GM21447 (cell line): ENCODE measurements around the gene CHN2.

Experiments
- ATAC-seq: cut with Tn5 transposase; IDR thresholded peaks from one replicate; pipeline ENCODE4 v1.9.1; 2021; ENCODE audit not compliant: unreplicated experiment

Gene CHN2

DNA sequence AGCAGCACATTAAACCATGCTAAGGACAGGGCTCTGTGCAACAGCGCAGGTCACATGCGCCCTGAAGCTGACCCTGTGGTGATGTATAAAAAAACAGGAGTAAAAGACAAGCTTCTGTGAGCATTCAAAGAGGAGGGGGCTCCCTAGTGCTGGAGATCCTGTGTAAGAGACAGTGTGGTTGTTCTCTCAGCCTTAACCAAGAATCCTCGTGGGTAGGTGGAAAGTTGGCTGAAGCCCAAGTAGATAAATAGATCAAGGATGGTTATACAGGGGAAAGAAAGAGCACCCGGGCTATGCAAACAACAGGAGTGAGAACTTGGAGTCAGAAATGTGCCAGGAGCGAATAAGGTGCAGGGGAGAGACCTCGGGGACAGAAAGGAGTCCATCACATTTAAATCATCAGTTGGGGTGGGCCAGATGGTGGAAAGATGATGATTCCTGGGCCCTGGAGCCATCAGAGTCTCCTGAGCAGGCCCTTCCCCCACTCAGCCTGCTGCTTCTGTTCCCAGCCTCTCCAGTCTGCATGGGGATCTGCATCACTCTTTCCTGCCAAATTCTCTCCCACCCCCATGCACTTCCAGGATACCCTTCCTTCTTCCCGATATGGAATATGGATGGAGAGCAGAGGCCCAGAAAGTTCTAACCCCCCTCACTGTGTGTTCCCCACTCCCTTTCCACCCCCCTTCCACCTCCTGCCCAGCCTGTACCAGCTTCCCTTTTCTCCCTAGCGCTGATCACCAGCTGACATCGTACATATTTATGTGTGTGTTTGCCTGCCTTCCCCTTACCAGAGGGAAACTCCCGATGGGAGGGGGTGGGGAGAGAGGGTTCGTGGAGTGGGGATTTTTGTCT, 291.0 kb downstream of the CHN2 start:
- ATAC-seq, result no peak

DNA sequence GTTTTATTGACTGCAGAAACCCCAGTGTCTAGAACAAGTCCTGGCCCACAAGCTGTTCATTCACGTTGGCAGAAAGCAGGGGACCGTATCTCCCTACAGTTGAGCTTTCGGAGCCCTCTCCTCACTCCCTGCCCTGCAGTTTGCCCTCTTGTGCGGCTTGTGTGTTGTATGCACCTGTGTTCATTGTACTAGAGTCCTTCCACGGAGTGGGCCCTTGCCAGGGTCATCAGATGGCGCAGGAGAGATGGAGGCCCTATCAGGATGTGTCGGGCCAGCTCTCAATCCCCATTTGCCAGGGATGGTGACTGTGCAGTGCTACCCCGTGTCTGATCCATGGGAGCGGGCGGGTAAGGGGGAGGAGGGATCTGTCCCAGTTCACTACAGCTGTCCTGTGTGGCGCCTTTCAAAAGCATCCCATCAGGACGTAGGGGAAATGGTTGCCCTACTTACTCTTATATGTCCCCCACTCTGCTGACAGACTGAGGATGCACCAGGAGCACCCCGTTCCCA, 291.7 kb downstream of the CHN2 start:
- no peak for ATAC-seq

DNA sequence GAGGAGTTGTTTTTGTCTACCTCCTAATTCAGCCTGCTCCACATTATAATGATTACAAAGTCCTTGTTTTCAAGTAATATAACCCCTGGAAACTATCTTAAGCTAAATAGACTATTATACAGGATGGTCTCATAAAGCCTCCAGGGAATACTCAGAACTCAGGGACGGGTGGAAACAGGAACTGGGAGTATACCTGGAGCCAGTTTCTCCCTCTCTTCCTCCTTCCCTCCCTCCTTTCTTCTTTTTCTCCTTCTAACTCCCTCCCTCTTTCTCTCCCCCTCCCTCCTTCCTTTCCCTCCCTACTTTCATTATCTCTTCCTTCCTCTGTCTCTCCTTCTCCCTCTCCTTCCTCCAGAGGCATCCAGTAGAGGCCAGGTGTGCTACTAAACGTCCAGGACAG, 292.8 kb downstream of the CHN2 start:
- ATAC-seq, result no peak

DNA sequence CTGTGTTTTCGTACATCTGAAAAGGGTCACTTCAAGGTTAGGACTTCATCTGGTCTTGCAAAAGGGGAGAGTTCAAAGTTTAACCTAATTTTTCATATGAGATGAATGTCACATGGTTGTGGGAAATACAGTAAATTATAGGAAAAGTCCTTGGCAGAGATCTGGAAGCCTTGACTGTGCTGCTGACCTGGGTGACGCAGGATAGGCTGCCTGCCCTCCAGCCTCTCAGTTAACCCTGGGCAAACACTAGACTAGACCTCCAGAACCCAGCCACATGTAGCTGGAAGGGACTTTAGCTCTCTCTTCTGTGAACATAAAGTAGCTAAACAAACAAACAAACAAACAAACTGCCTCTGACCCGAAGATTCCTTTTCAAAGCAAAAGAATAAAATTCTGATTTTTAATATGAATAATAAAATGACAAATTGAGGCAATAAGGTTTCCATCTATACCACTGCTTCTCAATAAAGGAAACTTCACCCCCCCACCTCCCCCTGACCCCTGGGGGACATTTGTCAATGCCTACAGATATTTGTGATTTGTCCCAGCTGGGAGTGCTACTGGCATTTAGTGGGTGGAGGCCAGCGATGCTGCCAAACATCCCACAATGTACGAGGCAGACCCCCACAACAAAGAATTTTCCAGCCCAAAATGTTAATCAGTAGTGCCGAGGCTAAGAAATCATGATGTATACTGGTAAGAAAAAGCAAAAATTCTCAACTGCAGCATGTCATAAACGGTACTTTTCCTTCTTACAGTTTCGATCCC, 293.8 kb downstream of the CHN2 start:
- no peak for ATAC-seq

DNA sequence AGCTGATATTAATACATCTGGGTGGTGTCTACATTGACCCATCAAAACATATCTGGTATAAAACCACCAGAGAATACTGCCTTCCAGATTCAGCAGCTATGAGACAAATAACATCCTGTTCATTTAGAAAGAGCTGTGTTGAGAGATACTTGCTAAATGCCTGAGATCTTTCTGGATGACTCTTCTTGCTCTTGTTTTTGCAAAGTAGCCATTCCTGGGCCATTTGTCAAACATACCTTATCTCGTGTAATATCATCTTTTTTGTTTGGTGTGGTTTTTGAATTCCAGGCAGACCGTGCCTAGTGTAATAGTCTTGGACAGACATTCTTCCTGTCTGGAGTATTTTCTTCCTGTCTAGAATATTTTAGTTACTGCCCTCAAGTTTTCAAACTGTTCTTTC, 294.4 kb downstream of the CHN2 start:
- ATAC-seq, result no peak

DNA sequence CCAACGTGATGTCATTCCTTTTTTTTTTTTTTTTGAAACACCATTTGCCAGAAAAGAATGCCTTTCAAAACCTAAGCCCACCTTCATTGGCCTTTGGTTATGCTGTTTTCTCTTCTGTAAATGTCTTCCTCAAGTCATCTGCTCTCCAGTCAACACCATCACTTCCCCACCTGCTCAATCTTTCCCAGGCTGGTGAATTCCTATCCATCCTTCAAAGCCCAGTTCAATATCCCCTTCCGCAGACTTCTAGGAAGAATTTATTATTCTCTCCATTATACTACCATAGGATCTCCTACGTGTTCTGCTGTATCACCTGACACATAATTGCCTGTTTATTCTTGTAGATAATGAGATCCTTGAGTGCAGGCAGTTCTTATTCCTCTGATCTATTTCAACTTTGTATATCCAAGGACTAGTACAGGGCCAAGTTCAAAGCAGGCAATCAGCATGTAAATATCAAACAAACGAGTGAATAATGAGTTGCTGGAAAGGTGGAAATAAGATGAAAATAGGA, 295.6 kb downstream of the CHN2 start:
- ATAC-seq, result no peak

DNA sequence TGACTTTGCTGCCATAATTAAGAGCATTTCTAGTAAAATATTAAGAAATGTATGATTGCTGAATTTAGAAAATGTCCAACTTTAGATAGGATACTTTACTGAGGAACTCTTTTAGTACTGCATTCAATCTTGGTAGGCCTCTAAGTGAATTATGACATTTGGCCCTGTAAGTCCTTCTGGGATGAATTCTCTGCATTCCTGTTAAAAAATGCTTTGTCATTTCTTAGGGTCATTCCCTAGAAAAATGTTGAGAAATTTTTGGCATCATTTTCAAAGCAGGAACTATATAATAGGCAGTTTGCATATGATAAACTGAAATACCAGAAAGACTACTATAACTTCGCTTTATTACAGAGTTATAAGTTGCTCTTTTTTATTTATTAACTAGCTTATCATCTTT, 299.8 kb downstream of the CHN2 start:
- no peak for ATAC-seq

GRCh38 chr7:29495653-29496052, 301.1 kb downstream of the CHN2 start:
- ATAC-seq, result no peak

- ATAC-seq, result no peak
Observed at GRCh38 chr7:29496355-29497020, 301.9 kb downstream of the CHN2 start.

DNA sequence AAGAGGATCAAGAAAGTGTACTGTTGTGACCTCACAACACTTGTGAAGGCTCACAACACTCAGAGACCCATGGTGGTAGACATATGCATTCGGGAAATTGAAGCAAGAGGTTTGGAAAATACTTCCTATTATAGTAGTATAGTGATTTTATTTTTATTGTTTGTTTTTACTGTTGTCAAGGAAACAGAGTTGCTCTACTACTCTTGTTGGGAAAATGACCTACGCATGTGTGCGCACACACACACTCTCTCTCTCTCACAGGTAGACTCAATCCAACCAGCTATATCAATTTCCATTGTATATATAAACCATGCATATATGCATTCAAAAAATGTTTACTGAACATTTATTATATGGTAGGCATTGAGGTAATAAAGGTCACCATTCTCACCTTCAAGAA, 305.4 kb downstream of the CHN2 start:
- no peak for ATAC-seq

- ATAC-seq, result no peak
Observed at GRCh38 chr7:29500719-29501118, 306.1 kb downstream of the CHN2 start.

DNA sequence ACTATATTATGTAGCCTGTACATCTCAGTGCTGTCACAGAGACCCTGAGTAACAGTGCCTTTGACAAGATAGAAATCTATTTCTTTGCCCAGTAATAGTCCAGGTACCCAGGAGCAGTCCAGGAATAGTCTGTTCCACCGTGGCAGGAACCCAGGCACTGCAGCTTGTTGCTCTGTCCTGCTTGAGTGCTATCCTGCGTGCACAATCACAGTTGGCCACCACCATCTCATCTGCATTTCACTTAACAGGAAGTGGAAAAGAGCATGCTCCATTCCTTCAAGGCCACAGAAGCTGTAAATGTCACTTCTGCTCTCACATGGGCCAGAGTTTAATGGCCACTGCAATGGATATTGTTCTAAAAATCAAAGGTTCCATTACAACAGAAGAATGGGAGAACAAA, 307.6 kb downstream of the CHN2 start:
- no peak for ATAC-seq

GRCh38 chr7:29505931-29506330, 311.4 kb downstream of the CHN2 start:
- ATAC-seq, result no peak

GRCh38 chr7:29508608-29509007, 314.0 kb downstream of the CHN2 start:
- no peak for ATAC-seq

DNA sequence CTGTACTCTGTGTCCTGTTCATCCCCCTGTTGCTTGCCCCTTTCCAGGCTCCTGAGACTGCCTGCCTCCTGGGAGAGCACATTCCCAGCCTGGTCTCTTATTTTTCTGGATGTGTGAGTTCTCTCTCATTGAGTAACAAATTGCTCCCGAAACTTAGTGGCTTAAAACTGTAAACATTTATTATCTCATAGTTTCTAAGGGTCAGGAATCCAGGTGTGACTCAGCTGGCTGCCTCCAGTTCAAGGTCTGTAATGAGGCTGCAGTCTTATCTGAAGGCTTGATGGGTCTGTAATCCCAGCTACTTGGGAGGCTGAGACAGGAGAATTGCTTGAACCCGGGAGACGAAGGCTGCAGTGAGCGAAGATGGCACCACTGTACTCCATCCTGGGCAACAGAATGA, 315.5 kb downstream of the CHN2 start:
- ATAC-seq, result no peak

- no peak for ATAC-seq
Observed at GRCh38 chr7:29511337-29511736, 316.8 kb downstream of the CHN2 start.

DNA sequence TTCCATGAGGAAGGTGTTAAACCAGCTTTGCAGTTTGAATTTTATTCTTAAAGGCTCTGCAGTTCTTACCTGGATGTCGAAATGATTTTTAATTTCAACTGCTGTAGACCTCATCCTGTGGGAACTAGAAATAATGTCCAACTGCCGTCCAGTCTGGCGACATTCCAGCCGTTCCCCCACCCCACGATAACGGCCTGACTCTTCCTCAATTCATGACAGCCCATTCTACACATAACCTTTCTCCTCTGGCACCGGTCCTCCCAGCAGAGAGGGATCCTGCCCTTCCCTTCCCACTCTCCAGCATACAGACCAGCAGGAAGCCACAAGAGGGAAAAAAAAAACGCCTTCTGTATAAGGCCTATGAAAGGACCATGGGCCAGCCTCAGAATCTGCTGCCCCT, 317.3 kb downstream of the CHN2 start:
- no peak for ATAC-seq

DNA sequence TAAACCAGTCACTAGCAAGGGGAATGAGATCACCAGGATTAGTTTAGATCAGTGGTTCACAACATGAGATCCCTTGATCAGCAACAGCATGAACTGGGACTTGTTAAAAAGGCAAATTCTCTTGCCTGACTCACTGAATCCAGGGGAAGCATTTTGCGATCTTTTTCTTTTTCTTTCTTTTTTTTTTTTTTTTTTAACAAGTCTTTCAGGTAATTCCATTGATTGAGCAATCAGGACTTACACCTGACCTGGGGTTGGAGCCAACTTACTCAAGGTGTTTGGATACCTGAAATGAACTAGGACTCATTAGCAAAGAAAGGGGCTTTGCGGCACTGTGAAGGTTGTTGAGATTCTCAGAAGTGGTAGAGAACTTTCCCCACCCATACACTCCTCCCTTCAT, 321.9 kb downstream of the CHN2 start:
- no peak for ATAC-seq

DNA sequence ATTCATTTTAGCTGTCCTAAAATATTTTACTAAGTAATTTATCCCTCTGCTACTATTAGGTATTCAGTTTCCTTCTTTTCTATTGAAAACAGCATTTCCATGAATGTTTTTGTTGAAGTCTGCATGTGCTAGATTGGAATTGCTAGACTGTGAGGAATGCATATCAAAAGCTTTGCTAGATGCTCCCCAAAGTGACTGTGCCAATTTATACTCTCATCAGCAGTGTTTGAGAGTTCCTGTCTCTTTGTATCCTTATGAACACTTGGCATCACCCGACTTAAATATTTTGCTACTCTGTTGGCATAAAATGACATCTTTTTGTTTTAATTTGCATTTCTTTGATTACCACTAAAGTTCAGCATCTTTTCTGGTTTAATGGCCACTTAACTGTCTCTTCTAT, 324.0 kb downstream of the CHN2 start:
- ATAC-seq, result no peak

- ATAC-seq, result no peak
Observed at GRCh38 chr7:29523728-29524127, 329.2 kb downstream of the CHN2 start.

DNA sequence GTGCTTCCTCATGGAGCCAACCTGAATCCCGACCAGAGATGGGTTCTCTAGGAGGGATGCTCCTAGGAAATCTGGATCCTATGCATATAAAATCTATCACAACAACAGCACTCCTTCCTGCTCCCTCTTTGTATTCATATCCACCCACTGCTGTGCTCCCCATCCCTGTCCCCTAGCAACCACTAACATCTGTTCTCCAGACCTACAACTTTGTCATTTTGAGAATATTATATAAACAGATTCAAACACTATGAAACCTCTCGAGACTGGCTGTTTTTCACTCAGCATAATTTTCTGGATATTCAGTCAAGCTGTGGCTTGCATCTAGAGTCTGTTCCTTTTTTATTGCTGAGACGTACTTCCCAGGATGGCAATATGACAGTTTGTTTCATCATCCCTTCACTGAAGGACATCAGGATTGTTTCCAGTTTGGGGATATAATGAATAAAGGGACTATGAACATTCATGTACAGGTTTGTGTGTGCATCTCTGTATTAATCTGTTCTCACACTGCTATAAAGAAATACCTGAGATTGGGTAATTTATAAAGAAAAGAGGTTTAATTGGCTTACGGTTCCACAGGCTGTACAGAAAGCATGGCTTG, 333.0 kb downstream of the CHN2 start:
- no peak for ATAC-seq
